ENCODE results near the gene PPIA.
"Not testable (repeated sequence)": the region's sequence is repeated elsewhere in the genome, so short reads cannot be mapped to it uniquely, and the experiment has no call there.

Gene PPIA

GRCh38 chr7:44776211-44776610 lies 20.3 kb upstream of the PPIA start:
- H3K4me3 ChIP-seq (ENCODE audit: low read length): no peak overlapping the region
- TF ChIP-seq, protein P1, sequence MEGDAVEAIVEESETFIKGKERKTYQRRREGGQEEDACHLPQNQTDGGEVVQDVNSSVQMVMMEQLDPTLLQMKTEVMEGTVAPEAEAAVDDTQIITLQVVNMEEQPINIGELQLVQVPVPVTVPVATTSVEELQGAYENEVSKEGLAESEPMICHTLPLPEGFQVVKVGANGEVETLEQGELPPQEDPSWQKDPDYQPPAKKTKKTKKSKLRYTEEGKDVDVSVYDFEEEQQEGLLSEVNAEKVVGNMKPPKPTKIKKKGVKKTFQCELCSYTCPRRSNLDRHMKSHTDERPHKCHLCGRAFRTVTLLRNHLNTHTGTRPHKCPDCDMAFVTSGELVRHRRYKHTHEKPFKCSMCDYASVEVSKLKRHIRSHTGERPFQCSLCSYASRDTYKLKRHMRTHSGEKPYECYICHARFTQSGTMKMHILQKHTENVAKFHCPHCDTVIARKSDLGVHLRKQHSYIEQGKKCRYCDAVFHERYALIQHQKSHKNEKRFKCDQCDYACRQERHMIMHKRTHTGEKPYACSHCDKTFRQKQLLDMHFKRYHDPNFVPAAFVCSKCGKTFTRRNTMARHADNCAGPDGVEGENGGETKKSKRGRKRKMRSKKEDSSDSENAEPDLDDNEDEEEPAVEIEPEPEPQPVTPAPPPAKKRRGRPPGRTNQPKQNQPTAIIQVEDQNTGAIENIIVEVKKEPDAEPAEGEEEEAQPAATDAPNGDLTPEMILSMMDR (conservative IDR thresholded peaks at IDR 0.05; ENCODE audit: low read length): no peak
- no peak for DNase-seq (ENCODE audit: low read depth)

GRCh38 chr7:44782460-44782859 lies 14.0 kb upstream of the PPIA start:
- TF ChIP-seq, protein P1 (conservative IDR thresholded peaks at IDR 0.05; ENCODE audit: low read length): no peak
- no peak for DNase-seq (ENCODE audit: low read depth)
- no peak overlapping the region for H3K4me3 ChIP-seq (ENCODE audit: low read length)

DNA sequence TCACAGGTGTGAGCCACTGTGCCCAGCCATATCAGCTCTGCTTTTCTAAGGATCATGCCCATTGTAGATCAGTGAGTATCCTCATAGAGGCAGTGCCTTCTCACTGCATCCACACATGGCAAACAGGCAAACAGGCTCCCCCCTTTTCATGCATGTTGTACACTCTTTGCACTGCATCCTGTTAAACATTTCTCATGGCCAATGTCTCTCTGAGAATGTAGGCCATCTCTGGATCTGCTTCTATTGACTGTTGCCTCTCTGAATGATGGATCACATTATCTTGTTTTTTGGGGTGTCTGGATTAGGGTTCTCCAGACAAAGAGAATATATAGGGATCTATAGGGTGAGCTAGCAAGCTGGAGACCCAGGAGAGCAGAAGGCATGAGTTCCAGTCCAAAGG lies 13.1 kb upstream of the PPIA start:
- TF ChIP-seq, protein P1 (conservative IDR thresholded peaks at IDR 0.05; ENCODE audit: low read length): no peak
- no peak overlapping the region for H3K4me3 ChIP-seq (ENCODE audit: low read length)
- DNase-seq (ENCODE audit: low read depth): no peak

DNA sequence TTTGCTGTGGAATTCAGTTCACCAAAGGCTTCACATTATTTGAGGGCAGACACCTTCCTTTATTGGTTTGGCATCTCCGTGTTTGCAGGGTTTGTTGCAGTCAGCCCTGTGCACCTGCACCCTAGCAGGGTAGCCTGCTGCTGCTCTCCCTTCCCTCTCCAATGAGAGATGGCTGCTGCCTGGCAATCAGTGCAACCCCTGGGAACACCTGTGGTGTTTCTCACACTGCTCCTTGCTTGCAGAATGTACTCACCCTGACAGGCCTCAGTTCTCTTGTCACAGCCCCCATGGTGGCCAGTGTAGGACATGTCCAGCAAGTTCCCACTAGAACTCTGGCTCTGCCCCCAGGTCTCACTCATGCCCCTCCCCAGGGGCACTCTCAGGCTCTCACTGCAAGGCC lies 12.1 kb upstream of the PPIA start:
- H3K4me3 ChIP-seq (ENCODE audit: low read length): no peak overlapping the region
- TF ChIP-seq, protein P1 (conservative IDR thresholded peaks at IDR 0.05; ENCODE audit: low read length): no peak
- DNase-seq (ENCODE audit: low read depth): no peak

GRCh38 chr7:44785218-44785617 lies 11.3 kb upstream of the PPIA start:
- not testable (repeated sequence) for DNase-seq (ENCODE audit: low read depth); H3K4me3 ChIP-seq (ENCODE audit: low read length)

DNA sequence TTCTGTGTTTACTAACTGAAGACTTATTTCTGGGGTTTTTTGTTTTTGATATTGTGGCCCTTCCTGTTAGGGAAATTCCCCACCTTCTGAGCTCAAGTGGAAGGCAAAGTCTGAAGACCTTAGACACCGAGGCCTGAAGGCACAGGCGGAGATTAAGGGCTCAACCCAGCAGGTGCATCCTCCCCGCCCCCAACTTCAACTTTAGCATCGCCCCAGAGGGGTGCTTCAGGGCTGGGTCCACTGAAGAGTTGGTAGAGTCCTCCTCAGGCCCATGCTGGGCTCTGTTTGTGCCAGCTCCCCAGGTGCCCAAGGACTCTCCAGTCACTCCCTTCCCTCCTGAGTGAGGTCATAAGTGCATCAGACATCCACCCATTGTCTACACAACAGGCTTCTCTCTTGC lies 9.4 kb upstream of the PPIA start:
- H3K4me3 ChIP-seq (ENCODE audit: low read length): no peak overlapping the region
- TF ChIP-seq, protein P1 (conservative IDR thresholded peaks at IDR 0.05; ENCODE audit: low read length): no peak
- no peak for DNase-seq (ENCODE audit: low read depth)

GRCh38 chr7:44787762-44788161 lies 8.7 kb upstream of the PPIA start:
- TF ChIP-seq, protein P1 (conservative IDR thresholded peaks at IDR 0.05; ENCODE audit: low read length): no peak
- DNase-seq (ENCODE audit: low read depth): no peak
- H3K4me3 ChIP-seq (ENCODE audit: low read length): no peak overlapping the region

- DNase-seq (ENCODE audit: low read depth): no peak
- TF ChIP-seq, protein P1 (conservative IDR thresholded peaks at IDR 0.05; ENCODE audit: low read length): no peak
- H3K4me3 ChIP-seq (ENCODE audit: low read length): no peak overlapping the region
Measured at GRCh38 chr7:44789990-44790389, 6.5 kb upstream of the PPIA start.
